ENCODE measurements around the gene ATP6V0B. TPM values are rescaled to one million over a fixed set of nuclear protein-coding genes. Genes with fewer than 3 reads are reported as not detected.

ATP6V0B gene
- total and polyA plus RNA-seq, 2 of the 13 experiments (the other 11 are each of a cell fraction or from before 2014, with no cell fraction given), result 157 to 161 TPM

GRCh38 chr1:43987159-43987902 is 12.6 kb downstream of the ATP6V0B start (continued):
- TF ChIP-seq ZNF34 (CRISPR knock-in tag; IDR thresholded peaks at IDR 0.05; ENCODE audit: borderline replicate concordance), result no peak
- TF ChIP-seq ZFX (CRISPR knock-in tag; IDR thresholded peaks at IDR 0.05; ENCODE audit: low read depth), result peak; percentile 8; the same call in 1 of the 2 replicates
- TF ChIP-seq KAT7 (CRISPR knock-in tag; IDR thresholded peaks at IDR 0.05; ENCODE audit: borderline replicate concordance), result no peak
- TF ChIP-seq ZNF772 (CRISPR knock-in tag; IDR thresholded peaks at IDR 0.05), result peak; percentile 23; the same call in 1 of the 2 replicates
- TF ChIP-seq FOXK1 (CRISPR knock-in tag; IDR thresholded peaks at IDR 0.05; ENCODE audit: borderline replicate concordance, low read depth), result peak; percentile 29; the same call in 1 of the 2 replicates
- TF ChIP-seq ZNF788 (CRISPR knock-in tag; IDR thresholded peaks at IDR 0.05; ENCODE audit: borderline replicate concordance), result peak; percentile 41; the same call in 1 of the 2 replicates
- no peak for TF ChIP-seq ZNF891 (CRISPR knock-in tag; IDR thresholded peaks at IDR 0.05)
- TF ChIP-seq, protein P1, sequence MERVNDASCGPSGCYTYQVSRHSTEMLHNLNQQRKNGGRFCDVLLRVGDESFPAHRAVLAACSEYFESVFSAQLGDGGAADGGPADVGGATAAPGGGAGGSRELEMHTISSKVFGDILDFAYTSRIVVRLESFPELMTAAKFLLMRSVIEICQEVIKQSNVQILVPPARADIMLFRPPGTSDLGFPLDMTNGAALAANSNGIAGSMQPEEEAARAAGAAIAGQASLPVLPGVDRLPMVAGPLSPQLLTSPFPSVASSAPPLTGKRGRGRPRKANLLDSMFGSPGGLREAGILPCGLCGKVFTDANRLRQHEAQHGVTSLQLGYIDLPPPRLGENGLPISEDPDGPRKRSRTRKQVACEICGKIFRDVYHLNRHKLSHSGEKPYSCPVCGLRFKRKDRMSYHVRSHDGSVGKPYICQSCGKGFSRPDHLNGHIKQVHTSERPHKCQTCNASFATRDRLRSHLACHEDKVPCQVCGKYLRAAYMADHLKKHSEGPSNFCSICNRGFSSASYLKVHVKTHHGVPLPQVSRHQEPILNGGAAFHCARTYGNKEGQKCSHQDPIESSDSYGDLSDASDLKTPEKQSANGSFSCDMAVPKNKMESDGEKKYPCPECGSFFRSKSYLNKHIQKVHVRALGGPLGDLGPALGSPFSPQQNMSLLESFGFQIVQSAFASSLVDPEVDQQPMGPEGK (CRISPR knock-in tag; IDR thresholded peaks at IDR 0.05), result peak; percentile 30
- TF ChIP-seq SKI (IDR thresholded peaks at IDR 0.05; ENCODE audit: partially characterized antibody), result no peak
- TF ChIP-seq, protein P2, sequence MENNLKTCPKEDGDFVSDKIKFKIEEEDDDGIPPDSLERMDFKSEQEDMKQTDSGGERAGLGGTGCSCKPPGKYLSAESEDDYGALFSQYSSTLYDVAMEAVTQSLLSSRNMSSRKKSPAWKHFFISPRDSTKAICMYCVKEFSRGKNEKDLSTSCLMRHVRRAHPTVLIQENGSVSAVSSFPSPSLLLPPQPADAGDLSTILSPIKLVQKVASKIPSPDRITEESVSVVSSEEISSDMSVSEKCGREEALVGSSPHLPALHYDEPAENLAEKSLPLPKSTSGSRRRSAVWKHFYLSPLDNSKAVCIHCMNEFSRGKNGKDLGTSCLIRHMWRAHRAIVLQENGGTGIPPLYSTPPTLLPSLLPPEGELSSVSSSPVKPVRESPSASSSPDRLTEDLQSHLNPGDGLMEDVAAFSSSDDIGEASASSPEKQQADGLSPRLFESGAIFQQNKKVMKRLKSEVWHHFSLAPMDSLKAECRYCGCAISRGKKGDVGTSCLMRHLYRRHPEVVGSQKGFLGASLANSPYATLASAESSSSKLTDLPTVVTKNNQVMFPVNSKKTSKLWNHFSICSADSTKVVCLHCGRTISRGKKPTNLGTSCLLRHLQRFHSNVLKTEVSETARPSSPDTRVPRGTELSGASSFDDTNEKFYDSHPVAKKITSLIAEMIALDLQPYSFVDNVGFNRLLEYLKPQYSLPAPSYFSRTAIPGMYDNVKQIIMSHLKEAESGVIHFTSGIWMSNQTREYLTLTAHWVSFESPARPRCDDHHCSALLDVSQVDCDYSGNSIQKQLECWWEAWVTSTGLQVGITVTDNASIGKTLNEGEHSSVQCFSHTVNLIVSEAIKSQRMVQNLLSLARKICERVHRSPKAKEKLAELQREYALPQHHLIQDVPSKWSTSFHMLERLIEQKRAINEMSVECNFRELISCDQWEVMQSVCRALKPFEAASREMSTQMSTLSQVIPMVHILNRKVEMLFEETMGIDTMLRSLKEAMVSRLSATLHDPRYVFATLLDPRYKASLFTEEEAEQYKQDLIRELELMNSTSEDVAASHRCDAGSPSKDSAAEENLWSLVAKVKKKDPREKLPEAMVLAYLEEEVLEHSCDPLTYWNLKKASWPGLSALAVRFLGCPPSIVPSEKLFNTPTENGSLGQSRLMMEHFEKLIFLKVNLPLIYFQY (CRISPR knock-in tag; IDR thresholded peaks at IDR 0.05; ENCODE audit: borderline replicate concordance), result peak; percentile 31; the same call in 1 of the 2 replicates
- peak; percentile 15; the same call in 1 of the 3 replicates for TF ChIP-seq MXI1 (IDR thresholded peaks at IDR 0.05; ENCODE audit: borderline replicate concordance, low read depth, low read length)
- no peak for TF ChIP-seq ZNF83 (CRISPR knock-in tag; IDR thresholded peaks at IDR 0.05; ENCODE audit: borderline replicate concordance)
- TF ChIP-seq THAP11 (CRISPR knock-in tag; IDR thresholded peaks at IDR 0.05), result peak; percentile 20; the same call in 1 of the 2 replicates
- TF ChIP-seq NCOA1 (CRISPR knock-in tag; IDR thresholded peaks at IDR 0.05), result peak; percentile 52; the same call in 1 of the 2 replicates
- peak; percentile 32 for TF ChIP-seq FOSL2 (CRISPR knock-in tag; IDR thresholded peaks at IDR 0.05)
- peak; percentile 64 for TF ChIP-seq SAP130 (CRISPR knock-in tag; IDR thresholded peaks at IDR 0.05; ENCODE audit: low read depth)
- TF ChIP-seq PCBP2 (optimal IDR thresholded peaks at IDR 0.05; ENCODE audit: low read depth, low read length, poor library complexity, severe bottlenecking), result no peak
- 0 out of 2 replicates have a peak, but pooled peaks have one; percentile 34 for TF ChIP-seq ZNF639 (CRISPR knock-in tag; conservative IDR thresholded peaks at IDR 0.05)
- no peak for TF ChIP-seq FOXP1 (IDR thresholded peaks at IDR 0.05)
- peak; percentile 47 for TF ChIP-seq FOXP1 (CRISPR knock-in tag; IDR thresholded peaks at IDR 0.05)
- TF ChIP-seq ZKSCAN8 (CRISPR knock-in tag; IDR thresholded peaks at IDR 0.05; ENCODE audit: borderline replicate concordance), result 0 out of 2 replicates have a peak, but pooled peaks have one; percentile 33
- no peak for TF ChIP-seq TCF7 (IDR thresholded peaks at IDR 0.05; ENCODE audit: low read depth)

Data from HepG2 (cell line).